OCI-LY7 (cell line): ENCODE data around the gene AKT1. TPM values are rescaled to one million over a fixed set of nuclear protein-coding genes. Genes with fewer than 3 reads are reported as not detected.
A peak's percentile ranks its signal among the peaks of the same experiment; 100 is the strongest.

ENCODE experiments used
- BruUV-seq: library from RNA; stranded (reverse); fragments of 400-500 nt; replicated peaks from 2 replicates; lab custom pipeline; 2021; lab: Mats Ljungman, UMichigan
- CTCF ChIA-PET: fragments of 300-600 bp; sonication (Branson Sonifier 250); formaldehyde crosslinking; loops from one replicate; lab custom pipeline; 2022; ENCODE audit warnings: antibody characterized with exemption; ENCODE audit not compliant: unreplicated experiment; lab: Charles Lee
- POLR2A ChIA-PET: fragments of 300-600 bp; sonication (Branson Sonifier 250); formaldehyde crosslinking; loops from one replicate; lab custom pipeline; 2022; ENCODE audit warnings: antibody characterized with exemption; lab: Charles Lee
- DNase-seq: peaks from one replicate; pipeline ENCODE4 v3.0.0-alpha.2; 2015; ENCODE audit warnings: low spot score
- H2AFZ ChIP-seq: fragments of 200-600 bp; sonication (generic), shearing (Covaris generic); 2 replicates; pipeline ENCODE4 v1.6.1; 2014; ENCODE audit warnings: mild to moderate bottlenecking, antibody characterized with exemption, low read length, moderate library complexity
- H3K27ac ChIP-seq: fragments of 200-600 bp; sonication (generic); 2 replicates; pipeline ENCODE4 v1.5.1; 2014; ENCODE audit warnings: mixed run types, low read depth, mild to moderate bottlenecking, moderate library complexity, low read length, inconsistent platforms; ENCODE audit not compliant: poor library complexity, severe bottlenecking
- H3K36me3 ChIP-seq: fragments of 200-600 bp; sonication (generic); 2 replicates; pipeline ENCODE4 v1.6.1; 2014; ENCODE audit warnings: mild to moderate bottlenecking, antibody characterized with exemption, low read length, moderate library complexity, mixed read lengths; ENCODE audit not compliant: insufficient read depth
- H3K4me1 ChIP-seq: fragments of 200-600 bp; sonication (generic); 2 replicates; pipeline ENCODE4 v1.5.1; 2014; ENCODE audit warnings: mild to moderate bottlenecking, low read length; ENCODE audit not compliant: insufficient read depth, poor library complexity, severe bottlenecking
- H3K4me2 ChIP-seq: fragments of 200-600 bp; sonication (generic); 2 replicates; pipeline ENCODE4 v1.6.1; 2014; ENCODE audit warnings: mild to moderate bottlenecking, low read length
- H3K4me3 ChIP-seq: fragments of 200-600 bp; sonication (generic); 2 replicates; pipeline ENCODE4 v1.5.1; 2014; ENCODE audit warnings: mild to moderate bottlenecking, low read depth, low read length; ENCODE audit not compliant: poor library complexity, severe bottlenecking
- H3K79me2 ChIP-seq: fragments of 200-600 bp; sonication (generic); 2 replicates; pipeline ENCODE4 v1.6.1; 2016; ENCODE audit warnings: low read depth, mild to moderate bottlenecking, low read length, moderate library complexity, mixed read lengths; ENCODE audit not compliant: insufficient read depth
- H3K9me2 ChIP-seq: fragments of 200-600 bp; sonication (generic); 2 replicates; pipeline ENCODE4 v1.6.1; 2016; ENCODE audit warnings: mild to moderate bottlenecking, low read length, mixed read lengths; ENCODE audit not compliant: insufficient read depth
- H3K9me3 ChIP-seq: fragments of 200-600 bp; sonication (generic); 2 replicates; pipeline ENCODE4 v1.6.1; 2014; ENCODE audit warnings: mild to moderate bottlenecking, mixed run types, low read length, mixed read lengths
- H4K20me1 ChIP-seq: fragments of 200-600 bp; sonication (generic); 2 replicates; pipeline ENCODE4 v1.6.1; 2014; ENCODE audit warnings: mild to moderate bottlenecking, antibody characterized with exemption, low read length, moderate library complexity, mixed read lengths; ENCODE audit not compliant: insufficient read depth
- CTCF ChIP-seq: fragments of 200-600 bp; sonication (generic); conservative IDR thresholded peaks from 2 replicates; pipeline ENCODE4 v1.5.1; 2014; ENCODE audit warnings: mild to moderate bottlenecking, antibody characterized with exemption, low read length, moderate library complexity, mixed read lengths
- EZH2phosphoT487 ChIP-seq: fragments of 200-600 bp; sonication (generic); IDR thresholded peaks from 2 replicates; pipeline ENCODE4 v1.6.1; 2018; ENCODE audit warnings: low read depth, borderline replicate concordance, mild to moderate bottlenecking, mixed run types, antibody characterized with exemption, low read length, moderate library complexity, mixed read lengths
- intact Hi-C: fragments of 100-400 bp; cut with micrococcal nuclease; formaldehyde crosslinking; loops from one replicate; pipeline ENCODE4 v1.10.0; 2022; ENCODE audit not compliant: unreplicated experiment
- total RNA-seq, 2 experiments: library from RNA; depleted of rRNA in 1 of 2; stranded (reverse); fragments of >200 nt in 1 of 2; shearing (Covaris generic) in 1 of 2; gene quantifications; 2 replicates each; pipeline ENCODE4 v1.2.3, GENCODE V29; 2014 to 2022

AKT1 gene
- total RNA-seq, 2 experiments from 2014 or later = 75.4 to 108 TPM

DNA sequence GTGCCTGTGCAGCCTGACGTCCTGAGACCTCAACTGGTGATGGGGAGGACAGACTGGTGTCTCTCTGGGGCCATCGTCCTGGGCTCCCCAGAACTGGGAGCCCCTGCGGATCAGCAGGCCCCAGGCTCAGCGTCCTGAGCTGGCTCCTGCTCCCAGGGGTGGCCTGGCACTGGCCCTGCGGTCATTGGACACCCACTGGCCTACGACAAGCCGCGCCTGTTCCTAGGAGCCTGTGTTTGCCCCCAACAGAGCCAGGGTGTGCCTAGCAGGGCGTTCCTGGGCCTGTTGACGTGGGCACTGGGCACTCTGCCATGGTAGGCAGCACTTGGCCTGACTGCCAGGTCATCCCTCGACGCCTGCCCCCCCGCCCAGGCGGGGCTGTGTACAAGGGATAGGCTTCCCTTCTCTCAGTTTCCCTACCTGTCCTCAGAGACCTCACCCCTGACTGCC, 63.2 kb downstream of the AKT1 start:
- H4K20me1 ChIP-seq = no peaks in the 10 kb centered on the region
- H3K9me3 ChIP-seq = no peaks in the 10 kb centered on the region
- H2AFZ ChIP-seq = no peak overlapping the region
- no peak overlapping the region for H3K4me3 ChIP-seq
- no peak overlapping the region for H3K27ac ChIP-seq
- H3K79me2 ChIP-seq = no peaks in the 10 kb centered on the region
- POLR2A ChIA-PET = no interaction called here
- BruUV-seq = no TSS peak
- no peak overlapping the region for H3K4me2 ChIP-seq
- H3K4me1 ChIP-seq = no peaks in the 10 kb centered on the region
- H3K9me2 ChIP-seq = no peaks in the 10 kb centered on the region
- CTCF ChIA-PET = interaction anchor here (1.4 kb wide), 1 partner anchor 19 kb away, joined by 4 read pairs; no protein-coding TSS in a partner anchor
- intact Hi-C loops = no loop called here
- DNase-seq = no peak
- TF ChIP-seq EZH2phosphoT487 (no peak), CTCF (no peak)
- no peaks in the 10 kb centered on the region for H3K36me3 ChIP-seq

- no TSS peak for BruUV-seq
- CTCF ChIA-PET = interaction anchor here (1.4 kb wide), 1 partner anchor 20 kb away, joined by 4 read pairs; no protein-coding TSS in a partner anchor
These were observed 63.9 kb downstream of the AKT1 start for GRCh38 chr14:104731320-104732294.

More at GRCh38 chr14:104731320-104732294, 63.9 kb downstream of the AKT1 start:
- Histone ChIP-seq H3K4me3 (no peak overlapping the region), H3K9me2 (no peaks in the 10 kb centered on the region), H3K4me2 (no peak overlapping the region), H4K20me1 (no peaks in the 10 kb centered on the region), H3K36me3 (no peaks in the 10 kb centered on the region), H3K27ac (no peak overlapping the region), H3K4me1 (no peaks in the 10 kb centered on the region), H3K9me3 (no peaks in the 10 kb centered on the region), H2AFZ (no peak overlapping the region), H3K79me2 (no peaks in the 10 kb centered on the region)
- POLR2A ChIA-PET = no interaction called here
- intact Hi-C loops = no loop called here
- peak; percentile 25 for DNase-seq
- TF ChIP-seq CTCF = peak; percentile 58
- no peak for TF ChIP-seq EZH2phosphoT487
